GM12801 (cell line): ENCODE data around the gene HJV.

Experiments used
- TF ChIP-seq, protein P1 (sequence below): IDR thresholded peaks from one replicate; pipeline ENCODE4 v1.5.1; 2011; ENCODE audit warnings: control low read depth; ENCODE audit not compliant: insufficient read length; ENCODE audit errors: extremely low read depth

Gene HJV

DNA sequence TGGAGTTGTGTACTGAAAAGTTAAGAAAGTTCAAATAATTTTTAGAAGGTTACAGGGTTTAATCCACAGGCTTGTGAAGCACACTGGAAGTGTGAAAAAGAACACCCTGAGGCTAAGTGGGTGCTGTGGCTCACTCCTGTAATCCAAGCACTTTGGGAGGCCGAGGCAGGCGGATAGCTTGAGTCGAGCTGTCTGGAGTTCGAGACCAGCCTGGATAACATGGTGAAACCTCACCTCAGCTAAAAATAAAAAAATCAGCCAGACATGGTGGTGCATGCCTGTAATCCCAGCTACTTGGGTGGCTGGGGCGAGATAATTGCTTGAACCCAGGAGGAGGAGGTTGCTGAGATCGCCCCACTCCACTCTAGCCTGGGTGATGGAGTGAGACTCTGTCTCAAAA lies 35.0 kb downstream of the HJV start:
- TF ChIP-seq, protein P1, sequence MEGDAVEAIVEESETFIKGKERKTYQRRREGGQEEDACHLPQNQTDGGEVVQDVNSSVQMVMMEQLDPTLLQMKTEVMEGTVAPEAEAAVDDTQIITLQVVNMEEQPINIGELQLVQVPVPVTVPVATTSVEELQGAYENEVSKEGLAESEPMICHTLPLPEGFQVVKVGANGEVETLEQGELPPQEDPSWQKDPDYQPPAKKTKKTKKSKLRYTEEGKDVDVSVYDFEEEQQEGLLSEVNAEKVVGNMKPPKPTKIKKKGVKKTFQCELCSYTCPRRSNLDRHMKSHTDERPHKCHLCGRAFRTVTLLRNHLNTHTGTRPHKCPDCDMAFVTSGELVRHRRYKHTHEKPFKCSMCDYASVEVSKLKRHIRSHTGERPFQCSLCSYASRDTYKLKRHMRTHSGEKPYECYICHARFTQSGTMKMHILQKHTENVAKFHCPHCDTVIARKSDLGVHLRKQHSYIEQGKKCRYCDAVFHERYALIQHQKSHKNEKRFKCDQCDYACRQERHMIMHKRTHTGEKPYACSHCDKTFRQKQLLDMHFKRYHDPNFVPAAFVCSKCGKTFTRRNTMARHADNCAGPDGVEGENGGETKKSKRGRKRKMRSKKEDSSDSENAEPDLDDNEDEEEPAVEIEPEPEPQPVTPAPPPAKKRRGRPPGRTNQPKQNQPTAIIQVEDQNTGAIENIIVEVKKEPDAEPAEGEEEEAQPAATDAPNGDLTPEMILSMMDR: no peak

DNA sequence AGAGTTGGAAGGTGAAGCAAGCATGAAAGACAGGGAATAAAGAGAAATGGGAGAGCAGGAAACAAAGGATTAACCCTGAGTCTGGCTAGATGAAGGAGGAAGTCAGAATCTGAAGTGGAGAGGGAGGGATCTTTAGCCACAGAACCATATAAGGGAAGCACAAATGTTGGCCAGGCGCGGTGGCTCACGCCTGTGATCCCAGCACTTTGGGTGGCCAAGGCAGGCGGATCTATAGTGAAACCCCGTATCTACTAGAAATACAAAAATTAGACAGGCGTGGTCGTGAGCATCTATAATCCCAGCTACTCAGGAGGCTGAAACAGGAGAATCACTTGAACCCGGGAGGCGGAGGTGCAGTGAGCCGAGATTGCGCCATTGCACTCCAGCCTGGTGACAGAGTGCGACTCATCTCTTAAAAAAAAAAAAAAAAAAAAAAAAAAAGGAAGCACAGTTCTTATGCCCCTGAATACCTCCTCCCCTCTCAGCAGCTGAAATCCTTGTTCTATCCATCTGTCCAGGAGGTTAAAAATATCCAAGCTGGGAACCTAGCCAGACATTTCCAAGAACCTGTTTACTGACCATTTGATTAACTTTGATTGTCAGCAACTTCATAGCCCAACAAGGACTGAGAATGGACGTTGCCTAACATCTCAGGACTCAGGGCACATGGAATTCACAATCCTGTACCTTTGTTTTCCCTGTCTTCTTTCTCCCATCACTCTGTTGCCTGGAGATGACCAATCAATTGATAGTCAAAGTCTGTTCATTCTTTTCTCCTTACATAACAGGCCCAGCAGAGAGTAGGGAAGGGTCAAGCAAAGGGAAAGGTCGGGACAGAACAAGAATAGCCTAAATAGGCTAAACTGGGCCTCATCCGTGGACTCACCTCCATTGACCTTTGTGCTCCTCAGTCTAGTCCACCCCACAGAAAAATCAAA lies 35.8 kb downstream of the HJV start:
- TF ChIP-seq, protein P1: no peak

DNA sequence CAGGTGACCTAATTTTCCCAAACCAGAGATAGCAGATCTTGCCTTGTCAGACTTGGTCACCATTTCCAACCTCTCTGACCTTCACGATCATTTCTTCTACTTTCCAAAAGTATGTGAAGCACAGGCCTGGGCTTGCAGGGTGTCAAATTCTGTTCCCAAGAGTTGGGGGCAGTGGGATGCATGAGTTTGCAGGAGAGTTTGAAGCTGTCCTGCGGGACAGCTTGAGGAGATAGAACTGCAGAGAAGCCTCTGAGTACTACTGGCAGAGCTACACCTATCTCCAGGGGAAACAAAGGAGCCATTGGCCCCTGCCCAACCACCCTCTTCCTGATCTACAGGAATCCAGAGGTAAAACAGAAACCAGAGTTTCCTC lies 36.4 kb downstream of the HJV start:
- TF ChIP-seq, protein P1: no peak

DNA sequence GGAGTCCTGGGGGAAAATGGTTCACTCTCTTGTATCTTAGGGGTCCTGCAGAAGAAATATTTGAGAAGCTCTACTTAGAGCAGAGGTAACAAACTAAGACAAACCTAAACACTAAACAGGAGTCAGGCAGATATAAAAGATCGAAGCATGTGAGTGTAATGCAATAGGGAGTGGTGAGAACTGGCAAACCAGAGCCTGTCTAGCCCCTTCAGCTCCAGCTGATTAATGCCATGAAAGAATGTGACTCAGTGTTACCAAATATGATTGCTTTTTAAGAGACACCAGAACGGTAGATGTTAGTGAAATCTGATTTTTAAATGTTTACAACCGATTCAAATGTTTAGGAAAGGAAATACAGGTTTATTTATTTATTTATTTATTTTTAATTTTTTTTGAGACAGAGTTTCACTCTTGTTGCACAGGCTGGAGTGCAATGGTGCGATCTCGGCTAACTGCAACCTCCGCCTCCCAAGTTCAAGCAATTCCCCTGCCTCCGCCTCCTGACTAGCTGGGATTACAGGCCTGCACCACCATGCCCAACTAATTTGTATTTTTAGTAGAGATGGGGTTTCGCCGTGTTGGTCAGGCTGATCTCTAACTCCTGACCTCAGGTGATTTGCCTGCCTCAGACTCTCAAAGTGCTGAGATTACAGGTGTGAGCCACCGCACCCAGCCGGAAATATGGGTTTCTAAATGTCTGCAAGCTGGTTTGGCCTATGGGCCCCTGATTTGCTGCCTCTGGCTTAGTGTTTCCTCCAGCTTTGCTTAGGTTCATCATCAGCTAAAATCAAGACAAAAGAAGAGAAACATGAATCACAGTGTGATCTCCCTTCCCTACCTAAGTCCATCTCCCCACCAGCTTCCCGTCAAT lies 37.3 kb downstream of the HJV start:
- TF ChIP-seq, protein P1: no peak

DNA sequence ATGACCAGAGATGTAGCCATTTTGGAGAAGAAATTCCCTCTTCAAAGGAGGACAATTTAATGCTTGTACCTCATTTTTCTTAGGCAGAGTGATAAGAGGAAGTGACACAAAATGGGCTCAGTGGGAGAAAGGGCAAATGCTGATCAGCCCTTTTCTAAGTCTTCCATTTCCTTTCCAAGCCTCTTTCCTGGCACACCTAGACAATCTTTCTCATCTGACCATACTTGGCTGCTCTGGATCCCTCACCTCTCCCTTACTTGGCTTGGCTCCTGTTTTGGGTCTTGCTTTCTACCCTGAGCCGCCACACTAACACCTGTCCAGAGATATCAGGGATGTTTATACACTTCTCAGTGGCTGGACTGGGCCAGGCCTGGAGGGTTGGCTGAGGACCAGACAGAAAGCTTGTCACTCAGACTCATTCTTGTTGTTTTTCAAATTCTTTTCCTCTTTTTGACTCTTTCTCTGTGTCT lies 38.3 kb downstream of the HJV start:
- TF ChIP-seq, protein P1: no peak

DNA sequence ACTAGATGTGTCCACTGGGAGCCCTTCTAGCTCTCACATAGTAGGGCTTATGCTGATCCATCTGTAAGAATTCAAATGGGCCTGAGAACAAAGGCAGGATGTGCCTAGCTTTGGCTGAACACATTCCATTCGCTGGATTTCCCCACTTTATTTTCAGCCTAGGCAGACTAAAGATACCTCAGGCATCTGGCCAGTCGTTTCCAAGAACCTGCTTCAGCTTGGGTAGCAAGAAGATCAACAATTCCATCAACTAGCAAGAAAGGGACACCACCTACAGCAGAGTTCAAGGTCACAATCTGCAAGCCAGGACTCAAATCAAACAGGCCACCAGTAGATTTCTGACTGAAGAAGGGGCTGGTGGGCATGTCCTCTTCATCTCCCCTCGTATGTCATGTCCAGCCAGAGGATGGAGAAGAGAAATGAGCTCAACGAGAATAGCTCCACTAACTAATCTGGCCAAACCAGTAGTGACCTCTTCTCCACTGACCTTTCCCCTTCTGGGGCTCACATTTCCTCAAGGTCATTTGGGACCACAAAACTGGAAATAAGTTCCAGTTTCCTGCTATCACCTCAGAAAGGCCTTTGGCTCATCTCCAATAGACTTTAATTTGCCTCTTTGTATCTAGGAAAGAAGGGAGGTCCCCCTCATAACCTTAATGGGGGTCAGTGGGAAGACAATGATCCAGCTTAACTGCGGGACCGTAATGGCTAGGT lies 39.4 kb downstream of the HJV start:
- TF ChIP-seq, protein P1: no peak
